ENCODE measurements around the gene SNAP91.

GRCh38 chr6:83597511-83597910, 111.4 kb downstream of the SNAP91 start:
- TF ChIP-seq, protein P1, sequence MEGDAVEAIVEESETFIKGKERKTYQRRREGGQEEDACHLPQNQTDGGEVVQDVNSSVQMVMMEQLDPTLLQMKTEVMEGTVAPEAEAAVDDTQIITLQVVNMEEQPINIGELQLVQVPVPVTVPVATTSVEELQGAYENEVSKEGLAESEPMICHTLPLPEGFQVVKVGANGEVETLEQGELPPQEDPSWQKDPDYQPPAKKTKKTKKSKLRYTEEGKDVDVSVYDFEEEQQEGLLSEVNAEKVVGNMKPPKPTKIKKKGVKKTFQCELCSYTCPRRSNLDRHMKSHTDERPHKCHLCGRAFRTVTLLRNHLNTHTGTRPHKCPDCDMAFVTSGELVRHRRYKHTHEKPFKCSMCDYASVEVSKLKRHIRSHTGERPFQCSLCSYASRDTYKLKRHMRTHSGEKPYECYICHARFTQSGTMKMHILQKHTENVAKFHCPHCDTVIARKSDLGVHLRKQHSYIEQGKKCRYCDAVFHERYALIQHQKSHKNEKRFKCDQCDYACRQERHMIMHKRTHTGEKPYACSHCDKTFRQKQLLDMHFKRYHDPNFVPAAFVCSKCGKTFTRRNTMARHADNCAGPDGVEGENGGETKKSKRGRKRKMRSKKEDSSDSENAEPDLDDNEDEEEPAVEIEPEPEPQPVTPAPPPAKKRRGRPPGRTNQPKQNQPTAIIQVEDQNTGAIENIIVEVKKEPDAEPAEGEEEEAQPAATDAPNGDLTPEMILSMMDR (IDR thresholded peaks at IDR 0.05 in 8 of 11, conservative IDR thresholded peaks at IDR 0.05 in 3 of 11): no peak
- no peak for TF ChIP-seq POLR2AphosphoS5 (IDR thresholded peaks at IDR 0.05)
- TF ChIP-seq POLR2A (IDR thresholded peaks at IDR 0.05): no peak

All from spleen (tissue), 7 donors.